Stimulated activated naive CD8-positive, alpha-beta T cell treated with anti-CD3 and anti-CD28 coated beads, Interleukin-15, Interleukin-2, amounts not matched to agents 100 ng/mL and 50 ng/mL, for 24 hours (primary cell): Measurements from ENCODE around the gene NARS2.

ENCODE experiments used
- H3K27ac Mint-ChIP-seq: one replicate; pipeline ENCODE4 v1.8.0; 2021; ENCODE audit warnings: mild to moderate bottlenecking, mixed read lengths
- H3K27me3 Mint-ChIP-seq: one replicate; pipeline ENCODE4 v1.8.0; 2021; ENCODE audit warnings: mixed read lengths
- H3K36me3 Mint-ChIP-seq: one replicate; pipeline ENCODE4 v1.8.0; 2021; ENCODE audit warnings: low read depth, mixed read lengths
- H3K4me1 Mint-ChIP-seq: one replicate; pipeline ENCODE4 v1.8.0; 2021; ENCODE audit warnings: low read depth, mixed read lengths
- H3K4me3 Mint-ChIP-seq: one replicate; pipeline ENCODE4 v1.8.0; 2021; ENCODE audit warnings: mild to moderate bottlenecking, mixed read lengths
- H3K9me3 Mint-ChIP-seq: one replicate; pipeline ENCODE4 v1.8.0; 2021; ENCODE audit warnings: mixed read lengths

The NARS2 gene

GRCh38 chr11:78504708-78505107 lies 70.0 kb downstream of the NARS2 start:
- H3K4me3 Mint-ChIP-seq, result no peak overlapping the region
- peaks cover 2% of the 10 kb centered on the region for H3K9me3 Mint-ChIP-seq
- peaks cover 8% of the 10 kb centered on the region for H3K4me1 Mint-ChIP-seq
- H3K27ac Mint-ChIP-seq, result no peak overlapping the region
- peaks cover 21% of the 10 kb centered on the region for H3K36me3 Mint-ChIP-seq
- H3K27me3 Mint-ChIP-seq, result no peaks in the 10 kb centered on the region

GRCh38 chr11:78504181-78504580 lies 70.5 kb downstream of the NARS2 start:
- Mint-ChIP-seq H3K4me3 (no peak overlapping the region), H3K27me3 (no peaks in the 10 kb centered on the region)

GRCh38 chr11:78499971-78500370 lies 74.7 kb downstream of the NARS2 start:
- Mint-ChIP-seq H3K27me3 (no peaks in the 10 kb centered on the region), H3K27ac (no peak overlapping the region), H3K36me3 (peaks cover 7% of the 10 kb centered on the region), H3K4me3 (no peak overlapping the region), H3K9me3 (no peaks in the 10 kb centered on the region), H3K4me1 (peaks cover 8% of the 10 kb centered on the region)

More at GRCh38 chr11:78504181-78504580, 70.5 kb downstream of the NARS2 start:
- Mint-ChIP-seq H3K36me3 (peaks cover 18% of the 10 kb centered on the region), H3K4me1 (peaks cover 8% of the 10 kb centered on the region), H3K9me3 (no peaks in the 10 kb centered on the region), H3K27ac (no peak overlapping the region)

GRCh38 chr11:78497293-78497692 lies 77.4 kb downstream of the NARS2 start:
- no peaks in the 10 kb centered on the region for H3K4me1 Mint-ChIP-seq
- no peak overlapping the region for H3K27ac Mint-ChIP-seq
- peaks cover 14% of the 10 kb centered on the region for H3K36me3 Mint-ChIP-seq
- H3K9me3 Mint-ChIP-seq, result no peaks in the 10 kb centered on the region
- H3K4me3 Mint-ChIP-seq, result no peak overlapping the region
- H3K27me3 Mint-ChIP-seq, result no peaks in the 10 kb centered on the region

DNA sequence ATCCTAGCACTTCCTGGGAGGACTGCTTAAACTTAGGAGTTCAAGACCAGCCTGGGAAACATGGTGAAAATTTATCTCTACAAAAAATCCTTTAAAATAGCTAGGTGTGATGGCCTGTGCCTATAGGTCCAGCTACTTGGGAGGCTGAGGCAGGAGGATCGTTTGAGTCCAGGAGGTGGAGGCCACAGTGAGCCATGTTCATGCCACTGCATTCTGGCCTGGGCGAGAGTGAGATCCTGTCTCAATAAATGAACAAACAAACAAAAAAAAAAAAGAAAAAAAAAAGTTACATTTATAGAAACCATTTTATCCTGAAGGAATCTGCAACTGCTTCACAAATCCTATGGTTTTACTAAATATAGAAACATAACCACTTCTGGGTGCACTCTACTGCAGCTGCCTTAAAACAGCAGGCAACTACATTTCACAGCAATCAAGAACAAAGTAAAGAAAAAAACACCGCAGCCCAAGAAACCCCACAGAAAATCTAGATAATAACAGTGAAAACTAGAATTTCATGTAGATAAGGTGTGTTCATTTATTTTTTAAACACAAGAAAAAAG lies 81.2 kb downstream of the NARS2 start:
- H3K9me3 Mint-ChIP-seq, result no peaks in the 10 kb centered on the region
- no peak overlapping the region for H3K27ac Mint-ChIP-seq
- H3K36me3 Mint-ChIP-seq, result peaks cover 21% of the 10 kb centered on the region
- H3K27me3 Mint-ChIP-seq, result no peaks in the 10 kb centered on the region
- H3K4me3 Mint-ChIP-seq, result no peak overlapping the region
- no peaks in the 10 kb centered on the region for H3K4me1 Mint-ChIP-seq

DNA sequence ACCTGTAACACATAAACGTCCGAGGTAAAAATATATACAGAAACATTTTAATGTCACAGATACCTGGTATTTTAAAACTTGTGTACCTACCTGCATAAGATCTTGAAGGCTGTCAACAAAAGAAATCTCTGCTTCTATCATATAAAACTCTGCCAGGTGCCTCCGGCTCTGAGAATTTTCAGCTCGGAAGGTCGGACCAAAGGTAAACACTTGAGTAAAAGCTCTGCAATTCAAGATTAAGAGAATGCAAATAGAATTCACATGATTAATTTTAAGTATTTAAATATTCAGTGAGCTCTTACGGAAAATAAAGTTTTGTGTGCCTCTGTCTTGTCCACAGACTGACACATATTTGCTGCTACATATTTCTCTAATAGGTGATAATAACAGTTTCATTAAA lies 81.7 kb downstream of the NARS2 start:
- no peak overlapping the region for H3K27ac Mint-ChIP-seq
- peaks cover 25% of the 10 kb centered on the region for H3K36me3 Mint-ChIP-seq
- no peaks in the 10 kb centered on the region for H3K9me3 Mint-ChIP-seq
- no peaks in the 10 kb centered on the region for H3K4me1 Mint-ChIP-seq
- no peak overlapping the region for H3K4me3 Mint-ChIP-seq
- no peaks in the 10 kb centered on the region for H3K27me3 Mint-ChIP-seq

DNA sequence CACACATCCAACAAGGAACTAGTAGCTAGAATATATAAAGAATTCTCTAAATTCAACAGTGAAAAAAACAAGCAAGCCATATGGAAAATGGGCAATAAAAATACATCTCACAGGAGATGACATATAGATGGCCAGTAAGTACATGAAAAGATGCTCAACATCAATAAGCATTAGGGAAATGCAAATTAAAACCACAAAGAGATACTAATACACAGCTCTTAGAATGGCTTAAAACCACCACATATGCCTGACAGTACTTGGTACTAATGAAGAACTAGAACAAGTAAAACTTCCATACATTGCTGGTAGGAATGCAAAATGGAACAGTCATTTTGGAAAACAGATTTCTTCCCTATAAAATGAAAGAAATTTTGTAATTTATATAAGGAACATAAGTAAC lies 85.5 kb downstream of the NARS2 start:
- Mint-ChIP-seq H3K9me3 (no peaks in the 10 kb centered on the region), H3K4me3 (no peak overlapping the region), H3K36me3 (peaks cover 52% of the 10 kb centered on the region), H3K27ac (no peak overlapping the region), H3K4me1 (no peaks in the 10 kb centered on the region), H3K27me3 (no peaks in the 10 kb centered on the region)

DNA sequence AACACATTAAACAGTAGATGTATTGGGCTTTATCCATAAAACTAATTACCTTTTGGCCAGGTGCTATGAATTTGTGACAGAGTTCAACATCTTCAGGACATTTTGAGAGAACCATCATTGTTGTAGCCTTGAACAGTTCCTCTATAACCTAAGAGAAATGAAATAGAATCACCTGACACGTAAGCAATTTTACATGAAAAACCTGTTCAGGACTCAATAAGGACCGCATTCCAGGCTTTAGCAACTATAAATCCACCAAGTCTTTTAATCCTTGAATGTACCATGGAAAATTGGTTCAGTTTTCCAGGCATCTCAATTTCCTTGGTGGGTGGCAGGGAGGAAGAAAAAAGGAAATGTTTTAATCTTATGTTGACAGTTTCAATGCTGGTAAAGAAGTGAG lies 96.1 kb downstream of the NARS2 start:
- no peaks in the 10 kb centered on the region for H3K4me1 Mint-ChIP-seq
- H3K27me3 Mint-ChIP-seq, result no peaks in the 10 kb centered on the region
- no peaks in the 10 kb centered on the region for H3K9me3 Mint-ChIP-seq
- H3K27ac Mint-ChIP-seq, result no peak overlapping the region
- peaks cover 44% of the 10 kb centered on the region for H3K36me3 Mint-ChIP-seq
- H3K4me3 Mint-ChIP-seq, result no peak overlapping the region

GRCh38 chr11:78476066-78476465 lies 98.6 kb downstream of the NARS2 start:
- no peak overlapping the region for H3K27ac Mint-ChIP-seq
- H3K4me3 Mint-ChIP-seq, result no peak overlapping the region
- H3K27me3 Mint-ChIP-seq, result no peaks in the 10 kb centered on the region
- no peaks in the 10 kb centered on the region for H3K4me1 Mint-ChIP-seq
- H3K36me3 Mint-ChIP-seq, result peaks cover 49% of the 10 kb centered on the region
- peaks cover 5% of the 10 kb centered on the region for H3K9me3 Mint-ChIP-seq

DNA sequence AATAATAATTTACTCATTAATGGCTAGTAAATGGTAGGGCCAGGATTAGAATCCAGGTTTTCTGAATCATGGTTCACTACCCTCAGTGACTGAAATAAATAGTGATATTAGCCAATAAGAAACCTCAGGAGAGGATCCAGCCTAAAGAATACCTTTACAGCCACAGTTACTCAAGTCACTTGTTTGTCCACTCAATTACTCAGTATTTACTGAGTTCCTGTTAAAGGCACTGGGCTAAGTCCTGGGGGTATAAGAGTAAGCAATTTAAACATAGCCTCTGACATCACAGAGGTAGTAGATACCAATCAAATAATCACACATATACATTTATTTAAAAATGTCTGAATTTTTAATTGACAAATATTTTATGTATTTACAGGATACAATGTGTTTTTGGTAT lies 100.2 kb downstream of the NARS2 start:
- Mint-ChIP-seq H3K4me1 (no peaks in the 10 kb centered on the region), H3K36me3 (peaks cover 49% of the 10 kb centered on the region), H3K4me3 (no peak overlapping the region), H3K9me3 (peaks cover 5% of the 10 kb centered on the region), H3K27me3 (no peaks in the 10 kb centered on the region), H3K27ac (no peak overlapping the region)

DNA sequence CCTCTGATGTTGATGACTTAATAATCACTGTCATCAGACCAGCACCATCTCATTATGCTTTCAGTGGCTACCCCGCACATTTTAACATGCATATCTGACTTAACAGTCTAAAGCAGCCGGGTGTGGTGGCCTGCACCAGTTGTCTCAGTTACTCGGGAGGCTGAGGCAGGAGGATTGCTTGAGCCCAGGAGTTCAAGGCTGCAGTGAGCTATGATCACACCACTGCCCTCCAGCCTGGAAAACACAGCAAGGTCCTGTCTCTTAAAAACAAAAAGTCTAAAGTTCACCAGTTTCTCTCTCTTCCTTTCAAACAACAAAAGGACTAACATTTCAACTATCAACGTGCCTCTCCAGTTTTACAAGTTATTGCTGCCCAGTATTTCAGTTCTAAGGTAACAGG lies 101.8 kb downstream of the NARS2 start:
- no peak overlapping the region for H3K27ac Mint-ChIP-seq
- no peak overlapping the region for H3K4me3 Mint-ChIP-seq
- H3K36me3 Mint-ChIP-seq, result peaks cover 45% of the 10 kb centered on the region
- peaks cover 5% of the 10 kb centered on the region for H3K9me3 Mint-ChIP-seq
- no peaks in the 10 kb centered on the region for H3K4me1 Mint-ChIP-seq
- H3K27me3 Mint-ChIP-seq, result no peaks in the 10 kb centered on the region

DNA sequence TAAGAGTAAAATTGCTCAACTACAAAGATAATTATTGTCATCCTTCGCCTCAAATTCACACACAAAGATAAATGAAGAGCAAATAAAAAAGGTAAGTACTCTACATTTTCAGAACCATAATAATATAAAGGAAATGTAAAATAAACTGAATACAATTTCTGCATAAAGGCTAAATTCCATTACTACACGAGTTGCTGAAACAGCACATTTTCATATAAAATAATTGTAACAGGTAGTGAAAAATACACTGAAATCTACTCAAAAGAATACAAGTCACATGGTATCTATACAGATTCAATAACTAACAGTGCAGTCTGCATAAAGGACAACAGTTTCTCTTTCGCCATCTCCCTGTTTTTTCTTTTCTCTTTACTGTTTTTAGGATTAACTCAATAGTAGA lies 102.3 kb downstream of the NARS2 start:
- Mint-ChIP-seq H3K9me3 (peaks cover 5% of the 10 kb centered on the region), H3K27ac (no peak overlapping the region), H3K36me3 (peaks cover 43% of the 10 kb centered on the region), H3K27me3 (no peaks in the 10 kb centered on the region), H3K4me1 (no peaks in the 10 kb centered on the region), H3K4me3 (no peak overlapping the region)

GRCh38 chr11:78470861-78471442 lies 103.7 kb downstream of the NARS2 start:
- Mint-ChIP-seq H3K4me1 (peaks cover under 1% of the 10 kb centered on the region), H3K4me3 (no peak overlapping the region), H3K36me3 (peaks cover 34% of the 10 kb centered on the region), H3K9me3 (peaks cover 5% of the 10 kb centered on the region), H3K27ac (no peak overlapping the region), H3K27me3 (no peaks in the 10 kb centered on the region)

- peaks cover 9% of the 10 kb centered on the region for H3K4me1 Mint-ChIP-seq
- H3K36me3 Mint-ChIP-seq, result peaks cover 37% of the 10 kb centered on the region
- H3K9me3 Mint-ChIP-seq, result peaks cover 5% of the 10 kb centered on the region
- no peak overlapping the region for H3K4me3 Mint-ChIP-seq
- no peaks in the 10 kb centered on the region for H3K27me3 Mint-ChIP-seq
- no peak overlapping the region for H3K27ac Mint-ChIP-seq
These were observed 104.8 kb downstream of the NARS2 start for GRCh38 chr11:78469896-78470295.

- no peak overlapping the region for H3K27ac Mint-ChIP-seq
- peaks cover 37% of the 10 kb centered on the region for H3K36me3 Mint-ChIP-seq
- peaks cover 5% of the 10 kb centered on the region for H3K9me3 Mint-ChIP-seq
- H3K27me3 Mint-ChIP-seq, result no peaks in the 10 kb centered on the region
- H3K4me1 Mint-ChIP-seq, result peaks cover 16% of the 10 kb centered on the region
- no peak overlapping the region for H3K4me3 Mint-ChIP-seq
These were observed 106.7 kb downstream of the NARS2 start for GRCh38 chr11:78467931-78468330.

- H3K27ac Mint-ChIP-seq, result no peak overlapping the region
- no peaks in the 10 kb centered on the region for H3K27me3 Mint-ChIP-seq
- peaks cover 33% of the 10 kb centered on the region for H3K36me3 Mint-ChIP-seq
- H3K9me3 Mint-ChIP-seq, result peaks cover 5% of the 10 kb centered on the region
- peaks cover 16% of the 10 kb centered on the region for H3K4me1 Mint-ChIP-seq
- no peak overlapping the region for H3K4me3 Mint-ChIP-seq
These were observed 107.3 kb downstream of the NARS2 start for GRCh38 chr11:78467370-78467769.
